ENCODE results near the gene ANAPC2.

ANAPC2 gene

DNA sequence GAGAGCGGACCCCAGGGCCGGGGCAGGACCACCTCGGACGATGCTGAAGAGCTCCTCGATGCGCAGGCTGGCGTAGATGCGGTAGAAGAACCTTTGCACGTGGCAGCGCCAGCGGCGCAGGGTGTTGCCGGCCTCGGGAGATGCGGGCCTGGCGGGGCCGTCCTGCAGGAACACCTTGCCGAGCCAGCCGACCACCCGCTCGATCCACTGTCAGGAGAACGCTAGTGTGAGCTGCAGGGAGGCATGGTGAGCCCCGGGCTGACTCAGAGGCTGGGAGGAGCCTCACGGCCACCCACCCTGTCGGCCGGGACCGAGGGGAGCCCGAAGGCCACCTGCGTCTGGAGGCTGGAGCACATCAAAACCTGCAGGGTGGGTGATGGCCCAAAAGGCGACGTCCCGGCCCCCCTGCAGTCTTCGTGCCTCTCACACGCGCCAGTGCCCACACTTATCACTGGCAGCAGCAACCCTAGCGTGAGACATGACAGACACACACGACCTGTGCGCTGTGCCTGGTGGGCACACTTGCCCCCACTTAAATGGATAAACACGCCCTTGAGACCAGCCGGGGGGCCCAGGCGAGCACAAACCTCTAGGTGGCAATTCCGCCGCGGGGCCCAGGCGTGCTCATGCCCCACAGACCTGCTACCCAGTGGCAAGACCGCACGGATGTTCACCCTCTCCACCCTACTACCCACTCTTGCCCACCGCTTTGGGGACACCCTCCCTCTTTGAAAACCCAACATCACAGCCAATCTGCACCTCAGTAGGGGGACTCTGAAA lies 3.3 kb downstream of the ANAPC2 start:
- TF ChIP-seq EZH2 (IDR thresholded peaks at IDR 0.05; ENCODE audit: borderline replicate concordance, low read depth, low read length, severe bottlenecking): no peak
- TF ChIP-seq, protein P1, sequence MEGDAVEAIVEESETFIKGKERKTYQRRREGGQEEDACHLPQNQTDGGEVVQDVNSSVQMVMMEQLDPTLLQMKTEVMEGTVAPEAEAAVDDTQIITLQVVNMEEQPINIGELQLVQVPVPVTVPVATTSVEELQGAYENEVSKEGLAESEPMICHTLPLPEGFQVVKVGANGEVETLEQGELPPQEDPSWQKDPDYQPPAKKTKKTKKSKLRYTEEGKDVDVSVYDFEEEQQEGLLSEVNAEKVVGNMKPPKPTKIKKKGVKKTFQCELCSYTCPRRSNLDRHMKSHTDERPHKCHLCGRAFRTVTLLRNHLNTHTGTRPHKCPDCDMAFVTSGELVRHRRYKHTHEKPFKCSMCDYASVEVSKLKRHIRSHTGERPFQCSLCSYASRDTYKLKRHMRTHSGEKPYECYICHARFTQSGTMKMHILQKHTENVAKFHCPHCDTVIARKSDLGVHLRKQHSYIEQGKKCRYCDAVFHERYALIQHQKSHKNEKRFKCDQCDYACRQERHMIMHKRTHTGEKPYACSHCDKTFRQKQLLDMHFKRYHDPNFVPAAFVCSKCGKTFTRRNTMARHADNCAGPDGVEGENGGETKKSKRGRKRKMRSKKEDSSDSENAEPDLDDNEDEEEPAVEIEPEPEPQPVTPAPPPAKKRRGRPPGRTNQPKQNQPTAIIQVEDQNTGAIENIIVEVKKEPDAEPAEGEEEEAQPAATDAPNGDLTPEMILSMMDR (IDR thresholded peaks at IDR 0.05; ENCODE audit: borderline replicate concordance, extremely low read depth, low read length, poor library complexity, severe bottlenecking): no peak
- H3K9me3 ChIP-seq (ENCODE audit: insufficient read depth, low read length, severe bottlenecking): no peaks in the 10 kb centered on the region
- H2AFZ ChIP-seq (ENCODE audit: low read depth, low read length): no peak overlapping the region
- no peak overlapping the region for H3K27ac ChIP-seq (ENCODE audit: low read length)
- ATAC-seq (ENCODE audit: insufficient read depth, low read depth) (no peak), DNase-seq (no peak)
- peaks cover 47% of the 10 kb centered on the region for H3K79me2 ChIP-seq (ENCODE audit: insufficient read depth, low read length)
- no peak overlapping the region for H3K4me3 ChIP-seq (ENCODE audit: low read depth in 1 of 2, low read length in 2 of 2)
- H3K36me3 ChIP-seq (ENCODE audit: insufficient read depth, low read length): peaks cover 77% of the 10 kb centered on the region
- H3K4me2 ChIP-seq (ENCODE audit: insufficient read depth, low read length): peak overlapping the region; percentile 22; the same call in 1 of the 2 replicates
- H3K9ac ChIP-seq (ENCODE audit: low read depth, low read length): no peak overlapping the region
- H3K27me3 ChIP-seq (ENCODE audit: insufficient read depth, low read length, poor library complexity): no peaks in the 10 kb centered on the region
- peaks cover 35% of the 10 kb centered on the region for H3K4me1 ChIP-seq (ENCODE audit: insufficient read depth, low read length)
- peaks cover 32% of the 10 kb centered on the region for H4K20me1 ChIP-seq (ENCODE audit: insufficient read depth, low read length)

DNA sequence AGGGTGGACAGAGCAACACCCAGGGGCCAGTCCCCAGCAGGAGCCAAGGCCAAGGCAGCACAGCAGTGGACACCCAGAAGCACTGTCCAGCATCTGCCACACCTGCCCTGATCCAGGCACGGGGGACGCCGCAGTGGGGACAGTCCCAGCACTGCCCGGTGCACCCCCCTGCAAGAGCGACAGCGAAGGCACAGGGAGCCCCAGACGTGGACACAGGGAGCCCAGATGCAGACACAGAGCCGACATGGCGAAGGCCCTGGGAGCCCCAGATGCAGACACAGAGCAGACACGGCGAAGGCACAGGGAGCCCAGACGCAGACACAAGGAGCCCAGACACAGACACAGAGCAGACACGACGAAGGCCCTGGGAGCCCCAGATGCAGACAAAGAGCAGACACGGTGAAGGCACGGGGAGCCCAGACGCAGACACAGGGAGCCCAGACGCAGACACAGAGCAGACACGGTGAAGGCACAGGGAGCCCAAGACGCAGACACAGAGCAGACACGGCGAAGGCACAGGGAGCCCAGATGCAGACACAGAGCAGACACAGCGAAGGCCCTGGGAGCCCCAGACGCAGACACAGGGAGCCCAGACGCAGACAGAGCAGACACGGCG lies 4.3 kb downstream of the ANAPC2 start:
- no peak overlapping the region for H3K4me3 ChIP-seq (ENCODE audit: low read depth in 1 of 2, low read length in 2 of 2)
- peaks cover 22% of the 10 kb centered on the region for H4K20me1 ChIP-seq (ENCODE audit: insufficient read depth, low read length)
- no peak overlapping the region for H3K9ac ChIP-seq (ENCODE audit: low read depth, low read length)
- H3K9me3 ChIP-seq (ENCODE audit: insufficient read depth, low read length, severe bottlenecking): no peaks in the 10 kb centered on the region
- peaks cover 25% of the 10 kb centered on the region for H3K4me1 ChIP-seq (ENCODE audit: insufficient read depth, low read length)
- H3K79me2 ChIP-seq (ENCODE audit: insufficient read depth, low read length): peaks cover 37% of the 10 kb centered on the region
- no peak overlapping the region for H3K4me2 ChIP-seq (ENCODE audit: insufficient read depth, low read length)
- ATAC-seq (ENCODE audit: insufficient read depth, low read depth) (no peak), DNase-seq (no peak)
- H3K27me3 ChIP-seq (ENCODE audit: insufficient read depth, low read length, poor library complexity): no peaks in the 10 kb centered on the region
- no peak overlapping the region for H3K27ac ChIP-seq (ENCODE audit: low read length)
- no peak for TF ChIP-seq EZH2 (IDR thresholded peaks at IDR 0.05; ENCODE audit: borderline replicate concordance, low read depth, low read length, severe bottlenecking)
- TF ChIP-seq, protein P1 (IDR thresholded peaks at IDR 0.05; ENCODE audit: borderline replicate concordance, extremely low read depth, low read length, poor library complexity, severe bottlenecking): no peak
- no peak overlapping the region for H2AFZ ChIP-seq (ENCODE audit: low read depth, low read length)
- H3K36me3 ChIP-seq (ENCODE audit: insufficient read depth, low read length): peaks cover 71% of the 10 kb centered on the region

DNA sequence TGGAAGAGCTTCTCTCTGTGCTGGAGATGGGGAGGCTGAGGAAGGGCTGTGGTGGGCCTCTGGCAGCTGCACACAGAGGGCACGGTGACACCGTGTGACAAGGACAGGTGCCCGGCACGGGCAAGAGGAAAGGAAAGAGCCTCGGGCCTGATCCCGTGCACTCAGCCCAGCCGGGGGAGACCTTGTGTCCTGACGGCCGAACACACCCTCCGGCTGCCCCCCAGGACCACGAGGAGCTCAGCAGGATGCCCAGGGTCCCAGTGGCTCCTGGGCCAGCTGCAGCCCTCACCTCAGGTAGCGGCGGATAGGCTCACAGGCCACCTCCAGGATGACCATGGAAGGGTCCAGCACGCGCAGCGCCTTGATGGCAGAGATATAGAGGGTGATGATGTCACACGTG lies 5.5 kb downstream of the ANAPC2 start:
- Histone ChIP-seq H2AFZ (ENCODE audit: low read depth, low read length) (no peak overlapping the region), H3K27ac (ENCODE audit: low read length) (no peak overlapping the region), H3K4me3 (ENCODE audit: low read depth in 1 of 2, low read length in 2 of 2) (no peak overlapping the region), H4K20me1 (ENCODE audit: insufficient read depth, low read length) (peaks cover 23% of the 10 kb centered on the region), H3K36me3 (ENCODE audit: insufficient read depth, low read length) (peaks cover 67% of the 10 kb centered on the region), H3K79me2 (ENCODE audit: insufficient read depth, low read length) (peaks cover 25% of the 10 kb centered on the region), H3K9ac (ENCODE audit: low read depth, low read length) (no peak overlapping the region), H3K27me3 (ENCODE audit: insufficient read depth, low read length, poor library complexity) (no peaks in the 10 kb centered on the region), H3K9me3 (ENCODE audit: insufficient read depth, low read length, severe bottlenecking) (no peaks in the 10 kb centered on the region), H3K4me1 (ENCODE audit: insufficient read depth, low read length) (peaks cover 23% of the 10 kb centered on the region), H3K4me2 (ENCODE audit: insufficient read depth, low read length) (no peak overlapping the region)
- DNase-seq: no peak
- ATAC-seq (ENCODE audit: insufficient read depth, low read depth): no peak
- TF ChIP-seq, protein P1 (IDR thresholded peaks at IDR 0.05; ENCODE audit: borderline replicate concordance, extremely low read depth, low read length, poor library complexity, severe bottlenecking): no peak
- no peak for TF ChIP-seq EZH2 (IDR thresholded peaks at IDR 0.05; ENCODE audit: borderline replicate concordance, low read depth, low read length, severe bottlenecking)

Measured in DND-41 (cell line).